Activated CD8-positive, alpha-beta T cell treated with anti-CD3 and anti-CD28 coated beads, Interleukin-2, amount 10 ng/mL, durations not matched to agents 7 days and 5 days (primary cell): ENCODE data around the gene CMTM2. TPM values are rescaled to one million over a fixed set of nuclear protein-coding genes. Genes with fewer than 3 reads are reported as not detected.

Experiments
- ATAC-seq: fragments of 150-1000 bp; cut with Tn5 transposase; one replicate; pipeline ENCODE4 v1.10.0; 2021; ENCODE audit warnings: moderate library complexity
- CTCF ChIA-PET: fragments of 350-600 bp; sonication (Branson Sonifier 250); formaldehyde crosslinking; loops from one replicate; lab custom pipeline; 2021; ENCODE audit warnings: antibody characterized with exemption; lab: Charles Lee
- POLR2A ChIA-PET: fragments of 350-600 bp; sonication (Branson Sonifier 250); formaldehyde crosslinking; loops from one replicate; lab custom pipeline; 2021; ENCODE audit warnings: antibody characterized with exemption; lab: Charles Lee
- DNase-seq: peaks from one replicate; pipeline ENCODE4 v3.0.0-alpha.2; 2020
- H3K27ac Mint-ChIP-seq: one replicate; pipeline ENCODE4 v1.8.0; 2021; ENCODE audit warnings: mild to moderate bottlenecking, mixed read lengths
- H3K27me3 Mint-ChIP-seq: one replicate; pipeline ENCODE4 v1.8.0; 2021; ENCODE audit warnings: low read depth, mixed read lengths
- H3K36me3 Mint-ChIP-seq: one replicate; pipeline ENCODE4 v1.8.0; 2021; ENCODE audit warnings: low read depth, mixed read lengths
- H3K4me1 Mint-ChIP-seq: one replicate; pipeline ENCODE4 v1.8.0; 2021; ENCODE audit warnings: low read depth, mixed read lengths
- H3K4me3 Mint-ChIP-seq: one replicate; pipeline ENCODE4 v1.8.0; 2021; ENCODE audit warnings: mild to moderate bottlenecking, mixed read lengths
- H3K9me3 Mint-ChIP-seq: one replicate; pipeline ENCODE4 v1.8.0; 2022; ENCODE audit warnings: mixed read lengths; ENCODE audit not compliant: insufficient read depth
- total RNA-seq, 2 experiments: library from RNA; stranded (reverse); gene quantifications; one replicate each; pipeline ENCODE4 v1.2.3, GENCODE V29; 2021

CMTM2 gene
- under 1 TPM; 0.68 to 0.82 TPM for total RNA-seq

GRCh38 chr16:66578651-66579531 is at the start of gene CMTM2:
Gene CMTM2, plus strand, starts transcription at chr16:66579463. Its CDS starts 145 bp downstream, at chr16:66579608.
- ChIA-PET POLR2A (interaction anchor here (1.2 kb wide), 2 partner anchors 18 to 26 kb away, joined by 4 read pairs; partner anchors contain the start of gene CKLF), CTCF (interaction anchor here (1.3 to 3.5 kb wide), 5 partner anchors 11 to 252 kb away, joined by 4 to 26 read pairs (median 9); partner anchors contain the start of gene NAE1)
- DNase-seq: no peak
- peak; percentile 63 for ATAC-seq
- H3K9me3 Mint-ChIP-seq: no peaks in the 10 kb centered on the region
- peaks cover 16% of the 10 kb centered on the region for H3K4me1 Mint-ChIP-seq
- H3K4me3 Mint-ChIP-seq: no peak within 1 kb of the TSS
- no peak within 1 kb of the TSS for H3K27ac Mint-ChIP-seq
- peaks cover 34% of the 10 kb centered on the region for H3K27me3 Mint-ChIP-seq
- peaks cover 5% of the 10 kb centered on the region for H3K36me3 Mint-ChIP-seq

- POLR2A ChIA-PET: interaction anchor here (0.7 to 11.0 kb wide), 2 partner anchors 21 to 896 kb away, joined by 3 to 136 read pairs; partner anchors contain the start of genes CKLF and TK2
- no peak overlapping the region for H3K4me3 Mint-ChIP-seq
- H3K27ac Mint-ChIP-seq: no peak overlapping the region
- H3K9me3 Mint-ChIP-seq: no peaks in the 10 kb centered on the region
- no peak for ATAC-seq
- no peaks in the 10 kb centered on the region for H3K36me3 Mint-ChIP-seq
- peaks cover 1% of the 10 kb centered on the region for H3K27me3 Mint-ChIP-seq
- H3K4me1 Mint-ChIP-seq: peaks cover 29% of the 10 kb centered on the region
- CTCF ChIA-PET: no interaction called here
- no peak for DNase-seq
Observed at GRCh38 chr16:66529475-66529874, 49.8 kb upstream of the CMTM2 start.

- H3K4me1 Mint-ChIP-seq: peaks cover 15% of the 10 kb centered on the region
- H3K4me3 Mint-ChIP-seq: no peak overlapping the region
- H3K9me3 Mint-ChIP-seq: no peaks in the 10 kb centered on the region
- H3K27me3 Mint-ChIP-seq: peaks cover 3% of the 10 kb centered on the region
- POLR2A ChIA-PET: no interaction called here
- CTCF ChIA-PET: no interaction called here
- DNase-seq: no peak
- peaks cover 3% of the 10 kb centered on the region for H3K36me3 Mint-ChIP-seq
- ATAC-seq: no peak
- H3K27ac Mint-ChIP-seq: no peak overlapping the region
Observed at GRCh38 chr16:66534376-66534799, 44.9 kb upstream of the CMTM2 start.

- no peak overlapping the region for H3K4me3 Mint-ChIP-seq
- ATAC-seq (no peak), DNase-seq (no peak)
- POLR2A ChIA-PET: interaction anchor here (0.6 kb wide), 1 partner anchor 11 kb away, joined by 3 read pairs; no protein-coding TSS in a partner anchor
- peaks cover 3% of the 10 kb centered on the region for H3K27me3 Mint-ChIP-seq
- no peak overlapping the region for H3K27ac Mint-ChIP-seq
- CTCF ChIA-PET: interaction anchor here (1.2 kb wide), 1 partner anchor 15 kb away, joined by 4 read pairs; the partner anchor contains the start of gene CKLF
- no peaks in the 10 kb centered on the region for H3K9me3 Mint-ChIP-seq
- H3K4me1 Mint-ChIP-seq: peaks cover 26% of the 10 kb centered on the region
- peaks cover 3% of the 10 kb centered on the region for H3K36me3 Mint-ChIP-seq
Observed at GRCh38 chr16:66536525-66536924, 42.7 kb upstream of the CMTM2 start.

- Mint-ChIP-seq H3K27ac (no peak overlapping the region), H3K9me3 (no peaks in the 10 kb centered on the region), H3K36me3 (peaks cover 3% of the 10 kb centered on the region), H3K4me1 (peaks cover 26% of the 10 kb centered on the region), H3K27me3 (peaks cover 3% of the 10 kb centered on the region), H3K4me3 (no peak overlapping the region)
- POLR2A ChIA-PET: interaction anchor here (0.6 kb wide), 1 partner anchor 11 kb away, joined by 3 read pairs; no protein-coding TSS in a partner anchor
- CTCF ChIA-PET: no interaction called here
- ATAC-seq (no peak), DNase-seq (no peak)
Observed at GRCh38 chr16:66537236-66537635, 42.0 kb upstream of the CMTM2 start.

- Mint-ChIP-seq H3K27ac (peak overlapping the region; percentile 56), H3K36me3 (peaks cover 3% of the 10 kb centered on the region), H3K27me3 (peaks cover 3% of the 10 kb centered on the region), H3K4me1 (peaks cover 27% of the 10 kb centered on the region), H3K9me3 (no peaks in the 10 kb centered on the region), H3K4me3 (no peak overlapping the region)
- DNase-seq (no peak), ATAC-seq (no peak)
- POLR2A ChIA-PET: no interaction called here
- CTCF ChIA-PET: no interaction called here
Observed at GRCh38 chr16:66538910-66539309, 40.4 kb upstream of the CMTM2 start.

GRCh38 chr16:66539623-66540469 is 39.4 kb upstream of the CMTM2 start:
- peak overlapping the region; percentile 13 for H3K4me3 Mint-ChIP-seq
- POLR2A ChIA-PET: interaction anchor here (0.9 kb wide), 1 partner anchor 13 kb away, joined by 3 read pairs; the partner anchor contains the start of gene CKLF
- peak; percentile 60 for ATAC-seq

GRCh38 chr16:66541388-66542355 is 37.6 kb upstream of the CMTM2 start:
- Mint-ChIP-seq H3K27ac (no peak overlapping the region), H3K27me3 (no peaks in the 10 kb centered on the region), H3K9me3 (no peaks in the 10 kb centered on the region), H3K4me3 (no peak overlapping the region), H3K4me1 (peaks cover 31% of the 10 kb centered on the region), H3K36me3 (peaks cover 3% of the 10 kb centered on the region)
- POLR2A ChIA-PET: interaction anchor here (1.1 to 2.5 kb wide), 2 partner anchors 10 to 23 kb away, joined by 3 to 8 read pairs; partner anchors contain the start of gene CKLF
- ATAC-seq (no peak), DNase-seq (no peak)
- CTCF ChIA-PET: interaction anchor here (1.3 kb wide), 1 partner anchor 7 kb away, joined by 3 read pairs; no protein-coding TSS in a partner anchor

More at GRCh38 chr16:66539623-66540469, 39.4 kb upstream of the CMTM2 start:
- Mint-ChIP-seq H3K36me3 (peaks cover 3% of the 10 kb centered on the region), H3K27ac (peak overlapping the region; percentile 72), H3K9me3 (no peaks in the 10 kb centered on the region), H3K27me3 (no peaks in the 10 kb centered on the region), H3K4me1 (peaks cover 29% of the 10 kb centered on the region)
- DNase-seq: no peak
- CTCF ChIA-PET: interaction anchor here (1.3 kb wide), 1 partner anchor 9 kb away, joined by 3 read pairs; no protein-coding TSS in a partner anchor

GRCh38 chr16:66542396-66542795 is 36.9 kb upstream of the CMTM2 start:
- Mint-ChIP-seq H3K27me3 (no peaks in the 10 kb centered on the region), H3K9me3 (no peaks in the 10 kb centered on the region), H3K36me3 (peaks cover 3% of the 10 kb centered on the region), H3K4me1 (peaks cover 34% of the 10 kb centered on the region), H3K4me3 (no peak overlapping the region), H3K27ac (peak overlapping the region; percentile 4)
- POLR2A ChIA-PET: interaction anchor here (1.0 to 2.5 kb wide), 2 partner anchors 10 to 62 kb away, joined by 3 to 8 read pairs; partner anchors contain the start of genes CKLF and CMTM3
- DNase-seq: no peak
- ATAC-seq: no peak
- CTCF ChIA-PET: no interaction called here

- Mint-ChIP-seq H3K27ac (no peak overlapping the region), H3K9me3 (no peaks in the 10 kb centered on the region), H3K27me3 (no peaks in the 10 kb centered on the region), H3K4me1 (peaks cover 36% of the 10 kb centered on the region), H3K36me3 (no peaks in the 10 kb centered on the region), H3K4me3 (no peak overlapping the region)
- ChIA-PET POLR2A (interaction anchor here (1.0 to 2.5 kb wide), 2 partner anchors 8 to 61 kb away, joined by 3 to 8 read pairs; partner anchors contain the start of genes CKLF and CMTM3), CTCF (interaction anchor here (1.4 to 1.7 kb wide), 2 partner anchors 9 to 20 kb away, joined by 3 to 6 read pairs; partner anchors contain the start of gene CKLF)
- DNase-seq (no peak), ATAC-seq (no peak)
Observed at GRCh38 chr16:66543541-66543940, 35.7 kb upstream of the CMTM2 start.
